Measurements from ENCODE around the gene OSER1. TPM values are rescaled to one million over a fixed set of nuclear protein-coding genes. Genes with fewer than 3 reads are reported as not detected.

OSER1 gene
- total RNA-seq, 1 experiment from 2014 or later = 35.7 TPM

- Histone ChIP-seq H3T11ph (ENCODE audit: low read length) (no peak overlapping the region), H4K8ac (replicated peaks; ENCODE audit: insufficient read length, low read depth, low read length) (no peak overlapping the region), H3K27ac (ENCODE audit: insufficient read length, low read depth, low read length) (no peak overlapping the region), H3K79me1 (ENCODE audit: insufficient read depth, low read depth, low read length, poor library complexity, severe bottlenecking) (no peaks in the 10 kb centered on the region), H3K9me3 (ENCODE audit: control insufficient read depth, low read depth, low read length) (no peaks in the 10 kb centered on the region), H4K91ac (ENCODE audit: insufficient read length, low read depth, low read length) (no peak overlapping the region), H3K18ac (ENCODE audit: insufficient read length, low read depth, low read length) (no peak overlapping the region), H3K23ac (ENCODE audit: insufficient read length, low read depth, low read length) (no peak overlapping the region), H3K4ac (ENCODE audit: low read depth, low read length) (no peak overlapping the region), H3K14ac (ENCODE audit: insufficient read depth, low read length) (no peak overlapping the region), H3K79me2 (ENCODE audit: insufficient read depth, low read length) (no peaks in the 10 kb centered on the region; the same call in 1 of the 2 replicates), H2AK5ac (ENCODE audit: insufficient read length, low read length) (no peak overlapping the region), H2BK5ac (ENCODE audit: insufficient read length, low read length) (no peak overlapping the region), H2BK120ac (ENCODE audit: low read depth, low read length, poor library complexity, severe bottlenecking) (no peak overlapping the region), H3K4me2 (ENCODE audit: insufficient read depth, insufficient read length, low read length) (no peak overlapping the region), H2BK12ac (ENCODE audit: insufficient read length, low read depth, low read length) (no peak overlapping the region), H3K23me2 (ENCODE audit: insufficient read length, low read depth, low read length, poor library complexity, severe bottlenecking) (peaks cover 7% of the 10 kb centered on the region), H4K20me1 (ENCODE audit: control insufficient read depth, insufficient read depth, insufficient read length) (no peaks in the 10 kb centered on the region), H3K9ac (ENCODE audit: extremely low read depth, insufficient read length, low read length) (no peak overlapping the region), H3K56ac (ENCODE audit: insufficient read length, low read depth, low read length) (no peak overlapping the region), H2BK15ac (ENCODE audit: low read depth, low read length) (no peak overlapping the region), H2AFZ (ENCODE audit: low read length) (no peak overlapping the region), H3K27me3 (ENCODE audit: insufficient read depth, low read length) (no peaks in the 10 kb centered on the region), H2BK20ac (ENCODE audit: low read depth, low read length, poor library complexity, severe bottlenecking) (no peak overlapping the region), H4K5ac (ENCODE audit: insufficient read length, low read depth, low read length) (no peak overlapping the region), H3K4me1 (ENCODE audit: insufficient read depth, low read length) (peaks cover 3% of the 10 kb centered on the region; the same call in 1 of the 2 replicates)
- Mint-ChIP-seq H3K4me1 (peaks cover 29 to 37% of the 10 kb centered on the region in 2 experiments), H3K27me3 (ENCODE audit: low read depth) (no peaks in the 10 kb centered on the region), H3K36me3 (ENCODE audit: insufficient read depth in 1 of 3, low read depth in 3 of 3) (no peaks in the 10 kb centered on the region; a peak in 1 of 7 replicates), H3K9me3 (no peaks in the 10 kb centered on the region; a peak in 1 of 5 replicates), H3K27ac (peak overlapping the region in 2 of 3 experiments; percentile 21 to 52; a peak in 1 of 7 replicates), H3K4me3 (no peak overlapping the region)
- peak; percentile 88 for TF ChIP-seq CTCF (conservative IDR thresholded peaks at IDR 0.05)
- no CpG with 5 or more reads among the region's 7 CpGs for WGBS (ENCODE audit: extremely low coverage, insufficient read length, low lambda C conversion rate)
- peak; percentile 78 for DNase-seq
Observed at GRCh38 chr20:44215125-44215524, 4.6 kb upstream of the OSER1 start.
